Peyer's patch (tissue), 4 donors: ENCODE data around the gene ENPP3. TPM values are rescaled to one million over a fixed set of nuclear protein-coding genes. Genes with fewer than 3 reads are reported as not detected.
A peak's percentile ranks its signal among the peaks of the same experiment; 100 is the strongest.

Source experiments
- DNase-seq, 3 donors: peaks; one replicate each; pipeline ENCODE4 v3.0.0-alpha.2; 2017 to 2019
- H3K27ac ChIP-seq, 4 donors: fragments of 200-600 bp; sonication (generic); one replicate each; pipeline ENCODE4 v1.5.1; 2016 to 2019
- H3K27me3 ChIP-seq, 2 donors: fragments of 200-600 bp; sonication (generic); one replicate each; pipeline ENCODE4 v1.5.1; 2019
- H3K36me3 ChIP-seq, 3 donors: fragments of 200-600 bp; sonication (generic); one replicate each; pipeline ENCODE4 v1.5.1; 2016 to 2019
- H3K4me1 ChIP-seq, 4 donors: fragments of 200-600 bp; sonication (generic); one replicate each; pipeline ENCODE4 v1.5.1; 2016 to 2019
- H3K4me3 ChIP-seq, 4 donors: fragments of 200-600 bp; sonication (generic); 1 replicate in 3 of 4; 2 replicates in 1 of 4; pipeline ENCODE4 v1.5.1; 2016 to 2019; ENCODE audit warnings: mild to moderate bottlenecking in 1 of 4
- H3K9me3 ChIP-seq, 4 donors: fragments of 200-600 bp; sonication (generic); one replicate each; pipeline ENCODE4 v1.5.1; 2016 to 2019; ENCODE audit warnings: mild to moderate bottlenecking in 1 of 4
- POLR2A ChIP-seq, 2 donors: fragments of 450-650 bp; IDR thresholded peaks; one replicate each; pipeline ENCODE4 v1.5.1; 2017; ENCODE audit warnings: antibody characterized with exemption in 2 of 2, mild to moderate bottlenecking in 2 of 2, moderate library complexity in 2 of 2
- total RNA-seq, 4 donors: library from RNA; depleted of rRNA; stranded (reverse); fragments of >200 nt; gene quantifications; one replicate each; pipeline ENCODE4 v1.1.0, GENCODE V29; 2016
- TF ChIP-seq, protein P1 (sequence below), 6 experiments: fragments of 450-650 bp in 4 of 6; fragments of 200-600 bp in 2 of 6; sonication (generic) in 1 of 6; IDR thresholded peaks; one replicate each; pipeline ENCODE4 v1.5.1; 2017 to 2019; ENCODE audit warnings: antibody characterized with exemption in 6 of 6, mild to moderate bottlenecking in 3 of 6, moderate library complexity in 1 of 6

ENPP3 gene
- total RNA-seq, 4 donors from 2014 or later = 4.1 to 27.2 (median 18.0) TPM

- Histone ChIP-seq H3K4me1 (no peaks in the 10 kb centered on the region), H3K27ac (no peak overlapping the region), H3K9me3 (no peaks in the 10 kb centered on the region), H3K36me3 (no peaks in the 10 kb centered on the region), H3K4me3 (no peak overlapping the region), H3K27me3 (no peaks in the 10 kb centered on the region)
- peak in 1 of 3 donors; percentile 56 for DNase-seq
- TF ChIP-seq, protein P1, sequence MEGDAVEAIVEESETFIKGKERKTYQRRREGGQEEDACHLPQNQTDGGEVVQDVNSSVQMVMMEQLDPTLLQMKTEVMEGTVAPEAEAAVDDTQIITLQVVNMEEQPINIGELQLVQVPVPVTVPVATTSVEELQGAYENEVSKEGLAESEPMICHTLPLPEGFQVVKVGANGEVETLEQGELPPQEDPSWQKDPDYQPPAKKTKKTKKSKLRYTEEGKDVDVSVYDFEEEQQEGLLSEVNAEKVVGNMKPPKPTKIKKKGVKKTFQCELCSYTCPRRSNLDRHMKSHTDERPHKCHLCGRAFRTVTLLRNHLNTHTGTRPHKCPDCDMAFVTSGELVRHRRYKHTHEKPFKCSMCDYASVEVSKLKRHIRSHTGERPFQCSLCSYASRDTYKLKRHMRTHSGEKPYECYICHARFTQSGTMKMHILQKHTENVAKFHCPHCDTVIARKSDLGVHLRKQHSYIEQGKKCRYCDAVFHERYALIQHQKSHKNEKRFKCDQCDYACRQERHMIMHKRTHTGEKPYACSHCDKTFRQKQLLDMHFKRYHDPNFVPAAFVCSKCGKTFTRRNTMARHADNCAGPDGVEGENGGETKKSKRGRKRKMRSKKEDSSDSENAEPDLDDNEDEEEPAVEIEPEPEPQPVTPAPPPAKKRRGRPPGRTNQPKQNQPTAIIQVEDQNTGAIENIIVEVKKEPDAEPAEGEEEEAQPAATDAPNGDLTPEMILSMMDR (IDR thresholded peaks at IDR 0.05) = peak in 3 of 6 experiments; percentile 65 to 75 (median 67)
- TF ChIP-seq POLR2A (IDR thresholded peaks at IDR 0.05) = no peak
Measured at GRCh38 chr6:131782764-131783163, 145.7 kb downstream of the ENPP3 start.

- H3K4me1 ChIP-seq = no peaks in the 10 kb centered on the region
- H3K9me3 ChIP-seq = no peaks in the 10 kb centered on the region
- no peak overlapping the region for H3K27ac ChIP-seq
- H3K36me3 ChIP-seq = no peaks in the 10 kb centered on the region
- no peak for DNase-seq
- TF ChIP-seq POLR2A (IDR thresholded peaks at IDR 0.05) = no peak
- TF ChIP-seq, protein P1 (IDR thresholded peaks at IDR 0.05) = no peak
- no peaks in the 10 kb centered on the region for H3K27me3 ChIP-seq
- no peak overlapping the region for H3K4me3 ChIP-seq
Measured at GRCh38 chr6:131784561-131784960, 147.5 kb downstream of the ENPP3 start.

- Histone ChIP-seq H3K4me3 (no peak overlapping the region), H3K4me1 (no peaks in the 10 kb centered on the region), H3K27me3 (no peaks in the 10 kb centered on the region), H3K27ac (no peak overlapping the region), H3K9me3 (no peaks in the 10 kb centered on the region), H3K36me3 (no peaks in the 10 kb centered on the region)
- TF ChIP-seq POLR2A (IDR thresholded peaks at IDR 0.05) = no peak
- TF ChIP-seq, protein P1 (IDR thresholded peaks at IDR 0.05) = no peak
- no peak for DNase-seq
Measured at GRCh38 chr6:131787079-131787478, 150.0 kb downstream of the ENPP3 start.

- Histone ChIP-seq H3K4me3 (no peak overlapping the region), H3K27ac (no peak overlapping the region), H3K4me1 (no peaks in the 10 kb centered on the region), H3K9me3 (no peaks in the 10 kb centered on the region), H3K36me3 (no peaks in the 10 kb centered on the region), H3K27me3 (no peaks in the 10 kb centered on the region)
- DNase-seq = no peak
- TF ChIP-seq POLR2A (IDR thresholded peaks at IDR 0.05) = no peak
- TF ChIP-seq, protein P1 (IDR thresholded peaks at IDR 0.05) = no peak
Measured at GRCh38 chr6:131787766-131788712, 150.9 kb downstream of the ENPP3 start.

- Histone ChIP-seq H3K9me3 (no peaks in the 10 kb centered on the region), H3K27ac (no peak overlapping the region), H3K4me3 (no peak overlapping the region), H3K27me3 (no peaks in the 10 kb centered on the region), H3K36me3 (no peaks in the 10 kb centered on the region), H3K4me1 (no peaks in the 10 kb centered on the region)
- TF ChIP-seq, protein P1 (IDR thresholded peaks at IDR 0.05) = no peak
- TF ChIP-seq POLR2A (IDR thresholded peaks at IDR 0.05) = no peak
- DNase-seq = no peak
Measured at GRCh38 chr6:131789219-131789618, 152.1 kb downstream of the ENPP3 start.
